Cardiac muscle cell (in vitro differentiated cells and primary cell): ENCODE results near the gene MRPS23. TPM values are rescaled to one million over a fixed set of nuclear protein-coding genes. Genes with fewer than 3 reads are reported as not detected.

Source experiments
- DNase-seq, 2 donors: peaks; one replicate each; pipeline versions ENCODE4 v3.0.0 to v3.0.0-alpha.2; 2010 to 2017; ENCODE audit warnings: low read depth in 1 of 2, low spot score in 1 of 2
- H3K27ac ChIP-seq: fragments of 200-600 bp; sonication (generic); 2 replicates; pipeline ENCODE4 v1.5.1; 2016
- H3K27me3 ChIP-seq: fragments of 200-600 bp; sonication (generic); 2 replicates; pipeline ENCODE4 v1.6.0; 2016; ENCODE audit warnings: control low read depth
- H3K36me3 ChIP-seq: fragments of 200-600 bp; sonication (generic); 2 replicates; pipeline ENCODE4 v1.5.1; 2016; ENCODE audit warnings: control low read depth
- H3K4me1 ChIP-seq: fragments of 200-600 bp; sonication (generic); 2 replicates; pipeline ENCODE4 v1.8.1; 2017; ENCODE audit warnings: low read depth, mild to moderate bottlenecking, mixed run types
- H3K4me3 ChIP-seq: fragments of 200-600 bp; sonication (generic); 2 replicates; pipeline ENCODE4 v1.5.1; 2016; ENCODE audit warnings: mild to moderate bottlenecking
- H3K9me3 ChIP-seq: fragments of 200-600 bp; sonication (generic); 2 replicates; pipeline ENCODE4 v1.5.1; 2017; ENCODE audit warnings: low read depth, mild to moderate bottlenecking, control low read depth
- CTCF ChIP-seq: IDR thresholded peaks from 2 replicates; pipeline ENCODE4 v1.5.1; 2012; ENCODE audit warnings: low read depth, mild to moderate bottlenecking, low read length
- polyA plus RNA-seq: library from polyadenylated mRNA; unstranded; fragments of >200 nt; fragmentation: Nextera tagmentation; extraction: Ambion mirVana; gene quantifications from 2 replicates; pipeline ENCODE4 v1.2.1, GENCODE V29; 2016
- total RNA-seq: library from RNA; depleted of rRNA; stranded (reverse); fragments of >200 nt; gene quantifications from 2 replicates; pipeline ENCODE4 v1.2.3, GENCODE V29; 2016

MRPS23 gene
- total and polyA plus RNA-seq, 2 experiments from 2014 or later = 24.4 to 87.9 TPM

DNA sequence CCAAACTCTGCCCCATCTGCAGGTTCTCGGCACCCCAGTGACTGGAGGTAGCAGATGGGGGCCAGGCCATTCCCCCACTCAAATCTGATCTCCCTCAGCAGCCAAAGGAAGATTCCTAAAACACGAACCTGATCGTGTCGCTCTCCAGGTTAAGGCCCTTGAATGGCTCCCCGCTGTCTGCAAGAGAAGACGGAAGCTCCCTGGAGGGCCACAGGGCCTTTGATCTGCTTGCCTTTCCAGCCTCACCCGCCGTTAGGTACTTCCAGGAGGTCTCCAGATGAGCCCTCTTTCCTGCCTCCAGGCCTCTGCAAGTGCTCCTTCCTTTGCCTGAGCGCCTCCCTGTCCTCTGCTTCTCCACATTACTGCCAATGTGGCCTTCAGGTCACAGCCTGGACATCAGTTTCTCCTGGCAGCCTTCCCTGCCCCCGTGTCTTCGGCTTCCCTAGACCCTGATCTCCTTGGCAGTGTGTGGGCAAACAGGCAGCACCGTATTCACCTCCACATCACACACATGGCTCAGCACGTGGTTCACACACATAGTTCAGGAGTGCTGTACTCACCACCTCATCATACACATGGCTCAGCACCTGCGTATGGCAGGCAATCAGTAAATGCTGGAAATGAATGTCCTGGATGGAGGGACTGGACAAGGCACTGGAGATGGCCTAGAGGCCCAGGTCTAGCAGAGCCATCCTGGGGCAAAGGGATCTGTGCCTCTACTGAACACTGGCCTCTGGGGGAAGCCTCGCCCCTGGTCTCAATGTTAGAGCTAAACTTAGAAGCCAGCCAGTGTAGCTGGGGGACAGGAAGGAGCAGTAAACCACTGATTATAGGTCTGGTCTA, 26.4 kb upstream of the MRPS23 start:
- Histone ChIP-seq H3K36me3 (no peaks in the 10 kb centered on the region), H3K4me1 (peaks cover 37% of the 10 kb centered on the region), H3K4me3 (no peak overlapping the region), H3K27ac (peak overlapping the region; percentile 87), H3K9me3 (no peaks in the 10 kb centered on the region), H3K27me3 (no peaks in the 10 kb centered on the region)
- no peak for DNase-seq
- no peak for TF ChIP-seq CTCF

DNA sequence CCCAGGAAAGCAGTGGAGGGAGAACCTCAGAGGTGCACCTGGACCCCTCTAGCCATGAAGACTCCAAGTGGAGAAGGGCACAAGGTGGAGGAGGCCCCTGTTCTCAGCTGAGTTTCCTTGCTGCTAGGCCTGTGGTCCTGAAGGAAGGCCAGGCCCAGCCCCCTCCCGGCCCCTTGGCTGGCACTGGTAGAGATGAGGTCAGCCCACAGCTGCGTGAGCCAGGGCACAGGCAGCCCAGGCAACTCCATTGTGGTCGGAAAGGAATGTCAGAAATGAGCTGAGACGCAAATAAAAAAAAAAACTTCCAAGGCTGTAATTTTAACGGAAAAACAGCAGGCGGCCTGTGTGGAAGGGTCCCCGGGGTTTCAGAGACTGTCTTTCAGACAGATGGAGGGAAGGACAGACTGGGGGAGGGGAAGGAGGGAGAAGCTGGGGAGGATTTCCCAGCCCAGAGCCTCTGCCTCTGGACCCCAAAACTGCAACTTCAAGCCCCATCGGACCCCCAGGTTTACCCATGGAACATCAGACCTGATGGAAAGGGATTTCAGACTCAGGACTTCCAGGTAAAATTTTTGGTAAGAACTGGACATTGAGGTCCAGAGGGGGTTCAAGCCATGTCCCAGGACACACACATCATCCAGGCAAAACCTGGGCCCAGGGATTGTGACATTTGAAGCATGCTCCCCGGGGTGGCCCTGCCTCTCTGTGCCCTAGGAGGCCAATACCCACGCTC, 25.6 kb upstream of the MRPS23 start:
- Histone ChIP-seq H3K27me3 (no peaks in the 10 kb centered on the region), H3K36me3 (no peaks in the 10 kb centered on the region), H3K9me3 (no peaks in the 10 kb centered on the region), H3K27ac (peak overlapping the region; percentile 87), H3K4me3 (no peak overlapping the region), H3K4me1 (peaks cover 37% of the 10 kb centered on the region)
- DNase-seq = peak; percentile 60 to 99
- TF ChIP-seq CTCF = peak; percentile 73

- no peaks in the 10 kb centered on the region for H3K36me3 ChIP-seq
- H3K4me3 ChIP-seq = peak overlapping the region; percentile 3
- H3K27ac ChIP-seq = peak overlapping the region; percentile 87
- H3K9me3 ChIP-seq = no peaks in the 10 kb centered on the region
- H3K4me1 ChIP-seq = peaks cover 35% of the 10 kb centered on the region
- DNase-seq = peak; percentile 94
- no peak for TF ChIP-seq CTCF
- H3K27me3 ChIP-seq = no peaks in the 10 kb centered on the region
These were observed 24.8 kb upstream of the MRPS23 start for GRCh38 chr17:57874434-57875289.

DNA sequence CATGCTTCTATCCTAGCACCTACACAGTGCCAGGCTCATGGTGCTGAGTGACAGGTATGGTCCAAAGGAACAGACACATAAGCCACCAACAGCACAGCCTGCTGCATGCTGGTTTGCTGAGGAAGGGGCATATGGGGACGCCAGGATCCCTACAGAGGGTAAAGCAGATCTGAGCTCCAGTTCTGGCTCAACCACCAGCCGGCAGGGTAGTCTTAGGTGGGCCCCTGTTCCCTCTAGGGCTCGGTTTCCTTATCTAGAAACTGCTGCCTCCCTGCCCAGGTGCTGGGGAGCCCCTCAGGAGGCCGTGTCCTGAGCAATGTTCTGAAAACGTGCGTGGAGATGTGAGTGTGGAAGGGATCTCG, 24.2 kb upstream of the MRPS23 start:
- peak overlapping the region; percentile 87 for H3K27ac ChIP-seq
- DNase-seq = no peak
- no peak for TF ChIP-seq CTCF
- no peaks in the 10 kb centered on the region for H3K27me3 ChIP-seq
- peak overlapping the region; percentile 3 for H3K4me3 ChIP-seq
- no peaks in the 10 kb centered on the region for H3K36me3 ChIP-seq
- peaks cover 31% of the 10 kb centered on the region for H3K4me1 ChIP-seq
- H3K9me3 ChIP-seq = no peaks in the 10 kb centered on the region
